HG03159 (cell line): ENCODE results near the gene TWF2.

Experiments used
- ATAC-seq: cut with Tn5 transposase; IDR thresholded peaks from one replicate; pipeline ENCODE4 v1.9.1; 2021; ENCODE audit warnings: mild to moderate bottlenecking, moderate library complexity; ENCODE audit not compliant: unreplicated experiment

TWF2 gene

DNA sequence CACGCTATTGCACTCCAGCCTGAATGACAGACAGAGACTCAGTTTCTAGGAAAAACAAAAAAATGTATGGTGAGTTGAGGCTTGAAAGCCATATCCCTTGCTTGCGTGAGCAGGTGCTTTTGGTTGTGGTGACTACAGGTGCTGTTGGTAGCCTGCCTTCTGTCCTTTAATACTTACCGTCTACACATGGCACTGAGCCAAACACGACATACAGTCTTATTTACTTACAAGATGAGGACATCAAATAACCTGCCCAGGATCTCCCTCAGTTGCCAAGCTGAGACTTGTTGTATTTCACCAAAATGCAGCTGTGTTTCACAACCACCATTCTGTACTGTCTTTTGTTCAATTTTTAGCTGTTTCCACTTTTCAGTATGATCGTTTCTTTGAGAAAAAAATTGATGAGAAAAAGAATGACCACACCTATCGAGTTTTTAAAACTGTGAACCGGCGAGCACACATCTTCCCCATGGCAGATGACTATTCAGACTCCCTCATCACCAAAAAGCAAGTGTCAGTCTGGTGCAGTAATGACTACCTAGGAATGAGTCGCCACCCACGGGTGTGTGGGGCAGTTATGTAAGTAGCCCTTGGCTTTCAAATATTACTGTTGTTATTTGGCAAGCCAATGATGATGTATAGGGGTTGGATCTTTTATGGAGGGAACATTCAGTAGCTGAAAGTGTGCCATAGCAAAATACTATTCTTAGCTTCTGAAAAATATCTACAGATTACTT is 34.5 kb downstream of the TWF2 start:
- ATAC-seq = no peak

DNA sequence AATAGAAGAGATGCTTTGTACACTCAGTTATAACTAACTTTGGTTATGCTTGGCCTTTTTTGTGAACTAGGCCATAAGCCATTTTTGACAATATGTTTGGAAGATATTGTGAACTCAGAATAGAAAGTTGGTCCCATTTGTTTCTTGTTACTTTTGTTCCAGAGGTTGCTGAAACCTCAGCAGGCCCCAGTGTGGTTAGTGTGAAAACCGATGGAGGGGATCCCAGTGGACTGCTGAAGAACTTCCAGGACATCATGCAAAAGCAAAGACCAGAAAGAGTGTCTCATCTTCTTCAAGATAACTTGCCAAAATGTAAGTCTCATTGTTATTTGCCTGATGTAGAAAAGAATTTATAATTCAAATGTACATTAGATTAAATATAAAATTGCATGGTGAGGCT is 35.3 kb downstream of the TWF2 start:
- ATAC-seq = no peak

DNA sequence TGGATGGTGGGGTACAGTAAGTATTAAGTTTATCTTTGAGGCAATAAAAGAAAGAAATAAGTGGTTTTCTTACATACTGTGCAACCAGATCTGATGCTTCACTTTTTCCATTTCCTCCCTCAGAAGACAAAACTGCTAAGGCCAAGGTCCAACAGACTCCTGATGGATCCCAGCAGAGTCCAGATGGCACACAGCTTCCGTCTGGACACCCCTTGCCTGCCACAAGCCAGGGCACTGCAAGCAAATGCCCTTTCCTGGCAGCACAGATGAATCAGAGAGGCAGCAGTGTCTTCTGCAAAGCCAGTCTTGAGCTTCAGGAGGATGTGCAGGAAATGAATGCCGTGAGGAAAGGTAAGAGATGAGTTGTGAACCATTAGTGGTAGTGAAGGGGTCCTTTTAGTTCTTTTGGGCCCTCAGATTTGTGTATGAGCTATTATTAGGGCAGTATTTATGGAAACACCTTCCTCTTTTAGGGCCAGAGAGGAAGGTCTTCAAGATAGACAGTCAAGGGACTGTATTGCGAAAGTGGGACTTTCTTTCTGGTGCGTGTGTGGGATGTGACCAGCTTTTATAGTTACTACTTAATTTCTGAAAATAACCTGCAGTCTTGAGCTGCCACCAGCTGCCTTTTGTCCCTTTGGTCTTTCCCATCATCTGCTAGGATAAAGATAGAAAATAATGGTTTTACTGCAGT is 36.4 kb downstream of the TWF2 start:
- no peak for ATAC-seq

DNA sequence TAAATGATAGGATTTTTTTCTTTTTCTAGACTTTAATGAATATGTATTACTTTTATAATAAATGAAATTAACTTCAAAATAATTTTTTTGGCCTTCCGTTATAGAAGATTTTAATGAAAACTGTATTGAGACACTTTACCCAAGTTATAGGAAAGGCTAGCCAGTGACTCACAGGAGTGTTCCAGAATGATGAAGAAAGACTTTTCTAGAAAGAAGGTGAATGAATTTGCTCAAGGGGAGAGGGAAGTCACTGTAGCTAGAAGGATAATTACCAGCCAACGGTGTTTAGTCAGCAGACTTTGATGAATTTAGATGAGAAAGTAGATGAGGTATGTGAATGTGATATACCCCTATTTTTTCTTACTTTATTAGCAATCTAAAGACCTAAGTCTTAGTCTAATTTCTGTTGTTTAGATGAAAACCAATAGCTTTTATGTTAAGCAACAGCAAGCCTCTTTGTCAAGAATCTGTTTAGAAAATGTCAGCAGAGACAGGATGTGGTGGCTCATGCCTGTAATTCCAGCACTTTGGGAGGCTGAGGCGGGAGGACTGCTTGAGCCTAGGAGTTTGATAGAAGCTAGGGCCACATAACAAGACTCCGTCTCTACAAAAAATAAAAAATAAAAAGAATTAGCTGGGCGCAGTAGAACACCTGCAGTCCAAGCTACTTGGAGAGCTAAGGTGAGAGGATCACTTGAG is 37.8 kb downstream of the TWF2 start:
- no peak for ATAC-seq

DNA sequence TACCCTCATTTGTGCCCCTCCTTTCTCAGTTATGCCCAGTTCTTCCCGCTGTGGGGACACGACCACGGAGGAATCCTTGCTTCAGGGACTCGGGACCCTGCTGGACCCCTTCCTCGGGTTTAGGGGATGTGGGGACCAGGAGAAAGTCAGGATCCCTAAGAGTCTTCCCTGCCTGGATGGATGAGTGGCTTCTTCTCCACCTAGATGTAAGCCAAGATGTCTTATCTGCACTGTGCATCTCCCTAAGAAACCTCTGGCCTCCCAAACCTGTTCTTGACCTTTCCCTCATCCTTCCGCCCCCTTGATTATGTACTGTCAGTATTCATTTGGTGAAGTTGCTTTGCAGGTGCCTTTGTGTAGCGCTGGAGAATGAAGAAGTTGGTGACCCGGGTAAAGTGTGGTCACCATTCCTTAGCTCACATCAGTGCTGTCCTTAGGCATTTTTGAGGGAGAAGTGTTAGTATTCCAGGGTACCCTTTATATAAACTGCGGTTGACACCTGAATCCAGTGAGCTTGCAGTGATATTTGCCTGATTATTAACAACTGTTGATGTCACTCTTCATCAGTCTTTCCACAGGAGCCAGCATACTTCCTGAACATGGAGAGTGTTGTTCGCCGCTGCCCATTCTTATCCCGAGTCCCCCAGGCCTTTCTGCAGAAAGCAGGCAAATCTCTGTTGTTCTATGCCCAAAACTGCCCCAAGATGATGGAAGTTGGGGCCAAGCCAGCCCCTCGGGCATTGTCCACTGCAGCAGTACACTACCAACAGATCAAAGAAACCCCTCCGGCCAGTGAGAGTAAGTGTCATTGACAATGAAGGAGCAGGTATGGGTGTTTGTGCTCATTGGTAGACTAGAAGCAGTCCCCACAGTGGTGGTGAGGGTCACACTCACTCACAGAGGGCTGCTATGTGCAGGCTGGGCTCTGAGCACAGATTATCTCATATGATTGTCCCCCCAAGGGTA is 40.0 kb downstream of the TWF2 start:
- ATAC-seq = no peak

DNA sequence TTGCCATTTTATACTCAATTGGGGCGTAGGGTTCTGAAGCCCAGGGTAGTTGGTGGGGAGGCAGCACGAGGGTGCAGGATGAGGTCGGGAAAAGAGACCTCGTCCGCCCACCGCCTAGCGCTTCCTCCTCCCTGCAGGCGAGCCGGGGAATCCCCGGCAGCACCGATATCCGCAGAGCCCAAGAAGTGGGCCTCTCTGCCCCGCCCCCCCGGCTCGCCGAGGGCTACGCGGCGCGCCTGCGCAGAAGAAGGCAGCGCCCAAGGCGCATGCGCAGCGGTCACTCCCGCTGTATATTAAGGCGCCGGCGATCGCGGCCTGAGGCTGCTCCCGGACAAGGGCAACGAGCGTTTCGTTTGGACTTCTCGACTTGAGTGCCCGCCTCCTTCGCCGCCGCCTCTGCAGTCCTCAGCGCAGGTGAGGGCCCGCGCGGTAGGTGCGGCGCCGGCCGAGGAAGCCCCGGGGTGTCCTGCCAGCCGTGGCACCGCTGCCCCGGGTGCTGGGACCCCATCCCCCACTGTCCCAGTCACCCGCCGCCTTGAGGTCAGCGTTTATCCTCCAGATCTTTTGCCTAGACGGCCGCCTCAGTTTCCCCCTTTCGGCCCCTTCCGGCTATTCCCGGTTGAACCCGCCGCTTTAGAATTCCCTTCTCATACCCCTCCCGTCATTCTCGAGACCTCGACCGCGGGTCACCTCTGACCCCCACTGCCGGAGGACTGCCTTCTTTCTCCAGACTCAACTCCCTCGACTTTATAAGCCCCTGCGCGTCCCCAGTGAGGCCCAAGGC is 40.9 kb downstream of the TWF2 start, which contains the start of gene ALAS1:
Gene ALAS1, plus strand, starts transcription at position 319 of the 784 bp plus-strand sequence. CDS start 1,082 bp downstream, outside the sequence.
- peak; percentile 84 for ATAC-seq

DNA sequence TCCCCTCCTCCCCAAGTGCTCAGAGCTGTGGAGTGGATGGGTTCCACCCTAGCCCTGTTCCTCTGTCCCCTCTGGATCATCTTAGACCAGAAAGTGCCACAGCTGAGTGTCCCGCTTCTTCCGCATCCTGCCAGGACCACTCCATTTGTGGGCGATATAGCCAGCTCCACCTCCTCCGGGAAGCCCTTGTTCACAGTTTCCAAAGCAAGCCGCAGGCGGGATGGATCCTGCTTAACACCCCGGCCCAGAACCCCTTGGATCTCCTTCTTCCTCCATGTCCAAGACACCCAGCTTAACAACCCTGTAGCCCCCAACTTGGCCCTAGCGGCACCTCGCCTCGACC is 41.5 kb downstream of the TWF2 start:
- no peak for ATAC-seq

DNA sequence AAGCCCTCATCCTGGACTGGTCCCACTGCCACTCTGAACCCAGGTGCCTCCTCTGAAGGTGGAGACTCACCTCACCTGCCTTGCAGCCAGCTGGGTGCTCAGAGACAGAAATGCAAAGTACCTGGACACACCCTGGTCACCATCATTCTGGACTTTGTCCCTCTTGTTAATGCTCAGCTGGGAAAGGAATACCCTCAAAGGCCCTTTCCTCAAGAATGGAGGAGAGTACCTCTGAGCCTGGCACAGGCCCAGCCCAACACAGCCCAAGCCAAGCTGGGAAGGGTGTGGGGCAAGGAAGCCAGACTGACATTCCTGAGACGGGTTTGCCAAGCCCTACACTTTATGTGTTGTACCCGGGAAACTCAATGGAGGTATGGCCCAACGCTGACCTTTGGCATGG is 42.0 kb downstream of the TWF2 start:
- ATAC-seq = no peak

DNA sequence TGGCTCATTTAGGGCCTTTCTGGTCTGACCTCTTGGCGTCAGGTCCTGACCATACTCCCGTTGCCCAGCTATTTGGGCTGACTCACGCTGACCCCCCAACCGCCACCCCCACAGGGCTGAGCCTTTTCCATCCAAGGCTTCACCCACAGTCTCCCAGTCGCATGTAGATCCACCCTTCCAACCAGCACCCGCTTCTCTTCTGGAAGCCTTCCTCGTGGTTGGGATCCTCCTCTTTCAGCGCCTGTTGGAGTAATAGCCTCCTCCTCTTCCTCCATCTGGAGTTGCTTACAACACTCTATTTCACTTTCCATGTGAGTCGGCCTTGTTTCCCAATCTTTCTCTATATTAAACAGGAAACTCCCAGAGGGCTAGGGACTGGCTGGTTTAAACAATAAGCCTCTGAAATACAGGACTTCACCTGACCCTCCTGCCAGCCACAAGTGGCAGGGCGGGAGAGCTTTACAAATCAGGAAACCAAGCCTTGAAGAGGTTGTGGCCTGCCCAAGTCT is 43.1 kb downstream of the TWF2 start:
- no peak for ATAC-seq

DNA sequence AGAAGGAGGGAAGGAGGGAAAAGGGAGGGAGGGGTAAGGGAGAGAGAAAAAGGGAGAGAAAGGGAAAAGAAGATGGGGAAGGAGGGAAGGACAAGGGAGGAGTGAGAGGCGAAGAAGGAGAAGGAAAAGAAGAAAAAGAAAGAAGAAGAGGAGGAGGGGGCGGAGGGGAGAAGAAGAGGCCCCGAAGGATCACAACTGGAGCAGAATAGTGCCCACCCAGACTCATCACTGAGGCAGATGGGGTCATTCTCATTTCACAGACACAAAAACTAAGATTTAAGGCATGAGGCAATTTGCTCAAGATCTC is 43.7 kb downstream of the TWF2 start:
- no peak for ATAC-seq

DNA sequence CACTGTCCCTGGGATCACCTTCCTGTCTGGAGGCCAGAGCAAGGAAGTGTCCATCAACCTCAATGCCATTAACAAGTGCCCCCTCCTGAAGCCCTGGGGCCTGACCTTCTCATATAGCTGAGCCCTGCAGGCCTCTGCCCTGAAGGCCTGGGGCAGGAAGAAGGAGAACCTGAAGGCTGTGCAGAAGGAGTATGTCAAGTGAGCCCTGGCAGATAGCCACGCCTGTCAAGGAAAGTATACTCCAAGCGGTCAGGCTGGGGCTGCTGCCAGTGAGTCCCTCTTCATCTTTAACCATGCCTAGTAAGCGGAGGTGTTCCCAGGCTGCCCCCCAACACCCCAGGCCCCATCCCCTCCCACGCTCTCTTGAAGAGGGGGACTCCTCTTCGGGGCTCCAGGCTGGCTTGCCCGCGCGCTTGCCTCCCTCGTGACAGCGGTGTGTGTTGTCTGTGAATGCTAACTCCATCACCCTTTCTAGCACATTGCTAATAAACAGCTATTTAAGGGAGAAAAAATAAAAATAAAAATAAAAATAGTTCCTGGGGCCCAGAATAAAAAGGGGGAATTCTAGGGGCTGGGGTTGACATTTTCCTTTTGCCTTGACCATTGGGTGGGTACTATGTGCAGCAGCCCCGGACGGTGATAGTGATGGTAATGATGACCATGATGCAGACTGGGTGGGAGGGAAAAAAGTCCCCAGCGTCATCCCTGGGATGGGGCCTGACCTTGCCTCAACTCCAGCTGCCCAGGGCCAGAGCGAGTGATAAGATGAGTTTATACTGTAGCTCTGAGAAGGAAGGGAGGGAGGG is 44.3 kb downstream of the TWF2 start:
- no peak for ATAC-seq

DNA sequence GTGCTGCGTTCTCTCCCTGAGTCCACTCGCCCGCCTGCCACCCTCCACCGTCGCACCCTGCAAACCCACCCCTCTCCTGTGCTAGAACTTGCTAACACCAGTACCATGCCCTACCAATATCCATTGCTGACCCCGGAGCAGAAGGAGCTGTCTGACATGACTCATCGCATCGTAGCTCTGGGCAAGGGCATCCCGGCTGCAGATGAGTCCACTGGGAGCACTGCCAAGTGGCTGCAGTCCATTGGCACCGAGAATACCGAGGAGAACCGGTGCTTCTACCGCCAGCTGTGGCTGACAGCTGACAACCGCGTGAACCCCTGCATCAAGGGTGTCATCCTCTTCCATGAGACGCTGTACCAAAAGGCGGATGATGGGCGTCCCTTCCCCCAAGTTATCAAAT is 45.9 kb downstream of the TWF2 start:
- no peak for ATAC-seq

DNA sequence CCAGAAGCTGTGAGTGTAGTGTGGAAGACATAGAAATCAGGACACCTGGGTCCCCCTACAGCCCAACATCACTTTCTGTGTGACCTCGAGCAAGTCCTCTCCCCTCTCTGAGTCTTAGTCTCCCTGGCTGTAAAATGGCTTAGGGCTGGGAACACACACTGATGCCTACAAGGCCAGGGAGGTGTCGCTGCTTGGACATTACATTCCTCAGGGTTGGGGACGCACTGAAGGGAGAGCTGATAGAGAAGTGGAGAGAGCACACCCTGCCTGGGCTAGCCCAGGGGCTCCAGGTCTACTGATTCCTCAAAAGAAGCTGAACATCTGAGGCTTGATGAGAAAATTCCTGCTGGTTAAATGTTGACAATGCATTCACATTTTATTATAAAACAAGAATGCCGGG is 47.3 kb downstream of the TWF2 start:
- no peak for ATAC-seq

DNA sequence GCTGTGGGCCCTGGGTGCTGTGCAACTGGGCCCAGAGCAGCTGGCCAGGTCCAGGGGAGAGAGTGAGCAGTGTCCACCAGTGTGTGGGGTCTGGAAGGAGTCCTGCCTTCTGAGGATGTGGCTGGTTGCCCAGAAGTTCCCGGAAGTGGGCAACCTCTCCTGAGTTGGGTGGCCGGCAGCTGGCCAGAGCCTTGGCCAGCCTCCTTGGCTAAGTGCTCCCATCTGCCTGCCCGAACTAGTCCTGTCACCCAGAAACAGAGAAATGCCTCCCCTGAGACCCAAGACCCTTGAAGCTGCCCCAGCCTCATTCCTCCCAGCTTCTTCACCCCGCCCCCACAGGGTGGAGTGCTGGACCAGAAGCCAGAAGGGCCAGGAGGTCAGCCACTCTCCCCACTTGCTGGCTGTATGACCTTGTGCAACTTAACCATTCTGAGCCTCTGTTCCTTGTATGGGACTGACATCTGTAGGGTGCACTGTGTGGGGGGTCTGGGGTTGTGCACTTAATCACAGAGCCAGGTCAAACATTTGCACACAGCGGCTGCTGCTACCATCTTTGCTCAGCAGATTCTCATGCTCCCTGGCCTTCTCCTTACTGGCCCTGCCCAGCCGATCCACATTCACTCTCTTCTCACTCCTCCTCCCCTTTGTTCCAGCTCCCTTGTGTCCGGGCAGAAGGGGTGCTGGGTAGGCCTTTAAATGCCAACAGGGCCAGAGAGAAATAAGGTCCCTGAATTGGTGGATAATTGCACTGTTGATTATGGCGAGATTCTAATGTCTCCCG is 48.5 kb downstream of the TWF2 start:
- ATAC-seq = no peak

DNA sequence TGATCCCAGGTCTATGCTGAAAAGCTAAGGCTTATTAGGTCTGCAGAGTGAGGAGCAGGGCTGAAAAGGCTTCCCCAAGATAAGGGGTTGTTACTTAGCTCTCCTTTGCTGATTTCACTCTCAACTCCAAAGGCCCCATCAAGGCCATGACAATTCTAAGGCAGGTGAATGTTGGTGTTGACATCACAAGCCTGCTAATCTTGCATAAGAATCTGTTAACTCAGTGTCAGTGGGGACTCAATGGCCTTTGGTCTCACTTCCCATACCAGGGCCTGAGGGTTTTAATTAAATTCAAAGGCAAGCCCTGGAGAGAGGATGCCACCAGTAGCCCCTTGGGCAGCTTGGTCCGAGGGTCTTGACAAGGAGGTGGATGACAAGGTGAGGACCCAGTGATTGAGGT is 50.4 kb downstream of the TWF2 start:
- ATAC-seq = no peak

DNA sequence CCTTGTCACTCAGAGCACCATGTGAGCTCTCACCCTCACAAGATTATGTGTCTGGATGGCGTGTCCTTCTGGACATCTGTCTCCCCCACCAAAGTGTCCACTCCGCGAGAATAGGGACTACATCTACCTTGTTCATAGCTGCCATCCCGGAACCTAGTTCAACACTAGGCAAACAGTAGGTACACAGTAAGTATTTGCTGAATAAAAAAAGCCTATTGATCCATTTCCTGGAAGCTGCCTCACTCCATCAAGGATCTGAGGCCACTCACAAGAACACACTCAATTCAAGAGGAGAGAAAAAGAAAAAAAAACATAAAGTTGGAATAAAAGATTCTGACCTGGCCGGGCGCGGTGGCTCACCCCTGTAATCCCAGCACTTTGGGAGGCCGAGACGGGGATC is 52.2 kb downstream of the TWF2 start:
- no peak for ATAC-seq

DNA sequence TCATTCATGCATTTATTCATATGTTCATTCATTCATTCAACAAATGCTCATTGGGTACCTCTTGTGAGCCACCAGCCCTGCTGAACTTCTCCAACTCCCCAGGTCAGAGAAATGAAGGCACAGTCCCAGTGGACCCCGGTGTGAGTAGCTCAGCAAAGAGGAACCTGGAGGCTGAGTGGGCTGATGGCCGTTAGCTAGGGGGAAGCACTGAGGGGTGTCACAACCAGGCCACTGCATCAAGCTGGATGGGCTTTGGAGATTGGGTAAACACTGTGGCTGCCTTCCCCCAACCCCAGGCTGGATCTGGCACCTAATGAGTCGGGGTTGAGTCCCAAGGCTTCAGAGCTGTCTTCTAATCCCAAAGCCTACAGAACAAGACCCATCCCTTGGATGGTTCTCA is 53.1 kb downstream of the TWF2 start:
- ATAC-seq = no peak

DNA sequence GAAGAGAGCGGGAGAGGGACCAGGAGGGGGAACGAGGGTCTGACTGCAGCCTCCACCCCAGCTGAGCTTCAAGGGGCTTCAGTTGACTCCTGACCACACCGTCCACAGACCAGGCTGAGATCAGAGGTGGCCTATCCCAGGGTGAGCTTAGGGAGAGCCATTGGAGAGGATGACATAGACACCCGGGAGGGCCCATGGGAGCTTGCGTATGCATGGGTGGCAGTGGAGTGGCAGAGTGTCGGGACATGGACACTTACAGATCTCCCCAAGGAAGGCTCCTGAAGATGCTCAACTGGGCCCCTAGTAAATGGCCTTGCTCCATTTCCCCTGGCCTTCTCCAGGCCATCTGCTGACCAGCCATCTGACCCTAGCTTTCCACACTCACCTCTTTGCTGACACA is 53.6 kb downstream of the TWF2 start:
- no peak for ATAC-seq

DNA sequence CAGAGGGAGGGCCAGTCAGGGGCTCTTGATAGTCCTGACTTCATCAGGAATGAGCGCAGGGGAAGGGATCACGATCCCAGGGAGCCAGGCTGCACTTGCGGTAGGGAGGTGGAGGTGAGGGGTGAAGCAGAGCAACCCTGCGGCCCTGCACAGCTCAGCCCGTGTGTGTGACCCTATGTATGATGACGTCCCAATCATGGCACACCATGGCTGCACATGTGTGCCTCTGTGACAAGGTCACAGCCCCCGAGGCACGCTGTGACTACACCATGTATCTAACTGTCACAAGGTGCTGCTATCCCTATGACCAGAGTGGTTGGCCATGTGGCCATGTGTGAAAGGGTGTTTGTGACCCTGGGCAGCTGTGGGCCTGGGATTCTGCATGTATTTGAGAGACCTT is 54.3 kb downstream of the TWF2 start:
- ATAC-seq = no peak
